Posterior cingulate gyrus (tissue), 11 donors: Measurements from ENCODE around the gene CPM.
"Not testable (repeated sequence)": the region's sequence is repeated elsewhere in the genome, so short reads cannot be mapped to it uniquely, and the experiment has no call there.

ENCODE experiments used
- DNase-seq, 10 donors: peaks; one replicate each; pipeline versions ENCODE4 v3.0.0 to v3.0.0-alpha.2; 2020 to 2021; ENCODE audit warnings: mixed read lengths in 3 of 10
- intact Hi-C: fragments of 100-400 bp; cut with DNase I; formaldehyde crosslinking; loops from one replicate; pipeline ENCODE4 v1.15.1; 2023

CPM gene

GRCh38 chr12:68883151-68883550 lies 49.8 kb downstream of the CPM start:
- DNase-seq = no peak
- intact Hi-C loops = no loop called here

GRCh38 chr12:68882251-68882964 lies 50.6 kb downstream of the CPM start:
- intact Hi-C loops = no loop called here
- no peak for DNase-seq

- intact Hi-C loops = no loop called here
- no peak for DNase-seq
Measured at GRCh38 chr12:68880660-68881325, 52.2 kb downstream of the CPM start.

- intact Hi-C loops = no loop called here
- DNase-seq = no peak
Measured at GRCh38 chr12:68878846-68879245, 54.1 kb downstream of the CPM start.

GRCh38 chr12:68878283-68878682 lies 54.7 kb downstream of the CPM start:
- intact Hi-C loops = no loop called here
- DNase-seq = no peak

GRCh38 chr12:68877583-68877982 lies 55.4 kb downstream of the CPM start:
- DNase-seq = no peak
- intact Hi-C loops = no loop called here

GRCh38 chr12:68876461-68876860 lies 56.5 kb downstream of the CPM start:
- intact Hi-C loops = no loop called here
- DNase-seq = no peak

GRCh38 chr12:68873316-68873715 lies 59.7 kb downstream of the CPM start:
- no peak for DNase-seq
- intact Hi-C loops = no loop called here

GRCh38 chr12:68871921-68872320 lies 61.0 kb downstream of the CPM start:
- intact Hi-C loops = no loop called here

GRCh38 chr12:68871396-68871795 lies 61.6 kb downstream of the CPM start:
- no peak for DNase-seq
- intact Hi-C loops = no loop called here

More at GRCh38 chr12:68871921-68872320, 61.0 kb downstream of the CPM start:
- no peak for DNase-seq

GRCh38 chr12:68870443-68870842 lies 62.5 kb downstream of the CPM start:
- intact Hi-C loops = no loop called here
- DNase-seq = no peak

GRCh38 chr12:68870011-68870410 lies 63.0 kb downstream of the CPM start:
- no peak for DNase-seq
- intact Hi-C loops = no loop called here

- intact Hi-C loops = no loop called here
- DNase-seq = no peak
Measured at GRCh38 chr12:68868043-68868790, 64.8 kb downstream of the CPM start.

- intact Hi-C loops = no loop called here
Measured at GRCh38 chr12:68867606-68868005, 65.4 kb downstream of the CPM start.

GRCh38 chr12:68866950-68867349 lies 66.0 kb downstream of the CPM start:
- intact Hi-C loops = no loop called here
- DNase-seq = no peak

More at GRCh38 chr12:68867606-68868005, 65.4 kb downstream of the CPM start:
- DNase-seq = no peak

GRCh38 chr12:68865399-68866164 lies 67.4 kb downstream of the CPM start:
- intact Hi-C loops = no loop called here
- no peak for DNase-seq

- DNase-seq = no peak
- intact Hi-C loops = loop anchor here (1.0 kb wide), 1 partner anchor 206 kb away; no protein-coding TSS in a partner anchor
Measured at GRCh38 chr12:68864604-68865003, 68.4 kb downstream of the CPM start.

GRCh38 chr12:68863886-68864454 lies 69.0 kb downstream of the CPM start:
- intact Hi-C loops = loop anchor here (1.0 kb wide), 1 partner anchor 206 kb away; no protein-coding TSS in a partner anchor
- DNase-seq = not testable (repeated sequence)

- no peak for DNase-seq
- intact Hi-C loops = no loop called here
Measured at GRCh38 chr12:68863109-68863770, 69.7 kb downstream of the CPM start.

- no peak for DNase-seq
- intact Hi-C loops = no loop called here
Measured at GRCh38 chr12:68861890-68862289, 71.1 kb downstream of the CPM start.
